ENCODE results near the gene C2CD5. TPM values are rescaled to one million over a fixed set of nuclear protein-coding genes. Genes with fewer than 3 reads are reported as not detected.

Gene C2CD5
- total RNA-seq, 1 experiment from 2014 or later: 35.4 TPM

DNA sequence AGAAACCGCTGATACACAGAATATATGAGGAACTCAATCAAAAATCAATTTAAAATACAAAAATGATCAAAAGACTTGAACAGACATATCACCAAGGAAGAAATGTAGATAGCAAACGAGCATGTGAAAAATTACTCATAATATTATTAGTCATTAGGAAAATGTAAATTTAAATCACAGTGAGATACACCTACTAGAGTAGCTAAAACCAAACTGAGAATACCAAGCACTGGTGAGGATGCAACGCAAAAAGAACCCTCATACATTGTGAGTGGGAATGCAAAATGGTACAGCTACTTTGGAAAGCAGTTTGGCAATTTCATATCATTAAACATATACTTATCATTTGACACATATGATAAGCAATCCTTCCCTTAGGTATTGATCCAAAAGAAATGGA is 108.8 kb downstream of the C2CD5 start:
- no peak overlapping the region for H2BK15ac ChIP-seq (ENCODE audit: low read depth, low read length)
- no peak overlapping the region for H3K9ac ChIP-seq (ENCODE audit: extremely low read depth, insufficient read length, low read length)
- Mint-ChIP-seq H3K9me3 (no peaks in the 10 kb centered on the region), H3K27me3 (ENCODE audit: low read depth) (no peaks in the 10 kb centered on the region; the same call in 1 of the 2 replicates), H3K4me1 (peaks cover 10% of the 10 kb centered on the region in 2 experiments), H3K36me3 (ENCODE audit: insufficient read depth in 1 of 3, low read depth in 3 of 3) (no peaks in the 10 kb centered on the region), H3K4me3 (no peak overlapping the region), H3K27ac (no peak overlapping the region)
- H3K4ac ChIP-seq (ENCODE audit: low read depth, low read length): no peak overlapping the region
- H2BK5ac ChIP-seq (ENCODE audit: insufficient read length, low read length): no peak overlapping the region
- H2BK12ac ChIP-seq (ENCODE audit: insufficient read length, low read depth, low read length): no peak overlapping the region
- no peak overlapping the region for H3K14ac ChIP-seq (ENCODE audit: insufficient read depth, low read length)
- no peak overlapping the region for H4K8ac ChIP-seq (replicated peaks; ENCODE audit: insufficient read length, low read depth, low read length)
- H3K27ac ChIP-seq (ENCODE audit: insufficient read length, low read depth, low read length): no peak overlapping the region
- H3K9me3 ChIP-seq (ENCODE audit: control insufficient read depth, low read depth, low read length): no peaks in the 10 kb centered on the region
- no peak overlapping the region for H3K18ac ChIP-seq (ENCODE audit: insufficient read length, low read depth, low read length)
- H2BK20ac ChIP-seq (ENCODE audit: low read depth, low read length, poor library complexity, severe bottlenecking): no peak overlapping the region
- no peak overlapping the region for H4K91ac ChIP-seq (ENCODE audit: insufficient read length, low read depth, low read length)
- H3K4me2 ChIP-seq (ENCODE audit: insufficient read depth, insufficient read length, low read length): no peak overlapping the region
- no peak overlapping the region for H2BK120ac ChIP-seq (ENCODE audit: low read depth, low read length, poor library complexity, severe bottlenecking)
- H3K23ac ChIP-seq (ENCODE audit: insufficient read length, low read depth, low read length): no peak overlapping the region
- H3K56ac ChIP-seq (ENCODE audit: insufficient read length, low read depth, low read length): no peak overlapping the region
- WGBS (ENCODE audit: extremely low coverage, insufficient read length, low lambda C conversion rate): no CpG with 5 or more reads among the region's 3 CpGs
- no peak overlapping the region for H2AFZ ChIP-seq (ENCODE audit: low read length)
- TF ChIP-seq, protein P1, sequence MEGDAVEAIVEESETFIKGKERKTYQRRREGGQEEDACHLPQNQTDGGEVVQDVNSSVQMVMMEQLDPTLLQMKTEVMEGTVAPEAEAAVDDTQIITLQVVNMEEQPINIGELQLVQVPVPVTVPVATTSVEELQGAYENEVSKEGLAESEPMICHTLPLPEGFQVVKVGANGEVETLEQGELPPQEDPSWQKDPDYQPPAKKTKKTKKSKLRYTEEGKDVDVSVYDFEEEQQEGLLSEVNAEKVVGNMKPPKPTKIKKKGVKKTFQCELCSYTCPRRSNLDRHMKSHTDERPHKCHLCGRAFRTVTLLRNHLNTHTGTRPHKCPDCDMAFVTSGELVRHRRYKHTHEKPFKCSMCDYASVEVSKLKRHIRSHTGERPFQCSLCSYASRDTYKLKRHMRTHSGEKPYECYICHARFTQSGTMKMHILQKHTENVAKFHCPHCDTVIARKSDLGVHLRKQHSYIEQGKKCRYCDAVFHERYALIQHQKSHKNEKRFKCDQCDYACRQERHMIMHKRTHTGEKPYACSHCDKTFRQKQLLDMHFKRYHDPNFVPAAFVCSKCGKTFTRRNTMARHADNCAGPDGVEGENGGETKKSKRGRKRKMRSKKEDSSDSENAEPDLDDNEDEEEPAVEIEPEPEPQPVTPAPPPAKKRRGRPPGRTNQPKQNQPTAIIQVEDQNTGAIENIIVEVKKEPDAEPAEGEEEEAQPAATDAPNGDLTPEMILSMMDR (conservative IDR thresholded peaks at IDR 0.05): no peak
- no peaks in the 10 kb centered on the region for H3K79me1 ChIP-seq (ENCODE audit: insufficient read depth, low read depth, low read length, poor library complexity, severe bottlenecking)
- H3K23me2 ChIP-seq (ENCODE audit: insufficient read length, low read depth, low read length, poor library complexity, severe bottlenecking): no peaks in the 10 kb centered on the region
- H4K20me1 ChIP-seq (ENCODE audit: control insufficient read depth, insufficient read depth, insufficient read length): no peaks in the 10 kb centered on the region
- no peaks in the 10 kb centered on the region for H3K27me3 ChIP-seq (ENCODE audit: insufficient read depth, low read length)
- no peak overlapping the region for H2AK5ac ChIP-seq (ENCODE audit: insufficient read length, low read length)
- no peak for DNase-seq
- no peaks in the 10 kb centered on the region for H3K79me2 ChIP-seq (ENCODE audit: insufficient read depth, low read length)
- no peak overlapping the region for H3T11ph ChIP-seq (ENCODE audit: low read length)
- no peaks in the 10 kb centered on the region; the same call in 1 of the 2 replicates for H3K4me1 ChIP-seq (ENCODE audit: insufficient read depth, low read length)
- no peak overlapping the region for H4K5ac ChIP-seq (ENCODE audit: insufficient read length, low read depth, low read length)
